NCI-H1930 (cell line): ENCODE data around the gene SLC8A1.

Source experiments
- DNase-seq, 2 experiments: peaks; one replicate each; lab custom pipeline; 2025; lab: John Stamatoyannopoulos, UW

The SLC8A1 gene

GRCh38 chr2:40421631-40422297, 30.1 kb downstream of the SLC8A1 start:
- DNase-seq, result no peak

GRCh38 chr2:40420478-40420877, 31.4 kb downstream of the SLC8A1 start:
- DNase-seq, result no peak

- DNase-seq, result no peak
Observed at GRCh38 chr2:40419364-40419762, 32.5 kb downstream of the SLC8A1 start.

- DNase-seq, result no peak
Observed at GRCh38 chr2:40418614-40419363, 33.1 kb downstream of the SLC8A1 start.

- no peak for DNase-seq
Observed at GRCh38 chr2:40416486-40416885, 35.4 kb downstream of the SLC8A1 start.

- DNase-seq, result no peak
Observed at GRCh38 chr2:40415391-40415790, 36.5 kb downstream of the SLC8A1 start.

- no peak for DNase-seq
Observed at GRCh38 chr2:40412456-40412855, 39.4 kb downstream of the SLC8A1 start.

GRCh38 chr2:40410695-40411094, 41.2 kb downstream of the SLC8A1 start:
- no peak for DNase-seq

- DNase-seq, result no peak
Observed at GRCh38 chr2:40409734-40410133, 42.2 kb downstream of the SLC8A1 start.

GRCh38 chr2:40406485-40407289, 45.2 kb downstream of the SLC8A1 start:
- no peak for DNase-seq

GRCh38 chr2:40405465-40405864, 46.4 kb downstream of the SLC8A1 start:
- no peak for DNase-seq

- DNase-seq, result no peak
Observed at GRCh38 chr2:40404517-40404916, 47.4 kb downstream of the SLC8A1 start.

- DNase-seq, result no peak
Observed at GRCh38 chr2:40403233-40403836, 48.6 kb downstream of the SLC8A1 start.

- DNase-seq, result no peak
Observed at GRCh38 chr2:40401896-40402295, 50.0 kb downstream of the SLC8A1 start.

GRCh38 chr2:40400336-40400953, 51.4 kb downstream of the SLC8A1 start:
- no peak for DNase-seq

GRCh38 chr2:40397765-40398164, 54.1 kb downstream of the SLC8A1 start:
- DNase-seq, result no peak

- DNase-seq, result no peak
Observed at GRCh38 chr2:40396124-40396523, 55.8 kb downstream of the SLC8A1 start.

GRCh38 chr2:40395169-40396073, 56.5 kb downstream of the SLC8A1 start:
- DNase-seq, result no peak

- DNase-seq, result no peak
Observed at GRCh38 chr2:40394597-40394996, 57.3 kb downstream of the SLC8A1 start.

- DNase-seq, result no peak
Observed at GRCh38 chr2:40394031-40394430, 57.9 kb downstream of the SLC8A1 start.

GRCh38 chr2:40388161-40388560, 63.7 kb downstream of the SLC8A1 start:
- DNase-seq, result no peak
